Transverse colon (tissue), 4 donors: ENCODE measurements around the gene DROSHA. TPM values are rescaled to one million over a fixed set of nuclear protein-coding genes. Genes with fewer than 3 reads are reported as not detected.

Experiments
- DNase-seq: peaks from one replicate; pipeline ENCODE4 v3.0.0-alpha.2; 2019
- H3K27ac ChIP-seq, 4 donors: fragments of 200-600 bp; sonication (generic); 2 replicates each; pipeline ENCODE4 v1.5.1; 2016 to 2018; ENCODE audit warnings: inconsistent platforms in 4 of 4
- H3K27me3 ChIP-seq: fragments of 200-600 bp; sonication (generic); 2 replicates; pipeline ENCODE4 v1.5.1; 2017; ENCODE audit warnings: inconsistent platforms
- H3K36me3 ChIP-seq, 4 donors: fragments of 200-600 bp; sonication (generic); 2 replicates each; pipeline ENCODE4 v1.5.1; 2017 to 2019; ENCODE audit warnings: inconsistent platforms in 4 of 4
- H3K4me1 ChIP-seq, 4 donors: fragments of 200-600 bp; sonication (generic); 2 replicates each; pipeline ENCODE4 v1.5.1; 2017 to 2020; ENCODE audit warnings: inconsistent platforms in 4 of 4
- H3K4me3 ChIP-seq, 4 donors: fragments of 200-600 bp; sonication (generic); 1 replicate in 1 of 4; 2 replicates in 3 of 4; pipeline versions ENCODE4 v1.5.1 to v1.6.1; 2017 to 2019; ENCODE audit warnings: inconsistent platforms in 4 of 4
- H3K9me3 ChIP-seq, 2 donors: fragments of 200-600 bp; sonication (generic); 2 replicates each; pipeline ENCODE4 v1.5.1; 2017 to 2019; ENCODE audit warnings: inconsistent platforms in 2 of 2
- CTCF ChIP-seq, 5 experiments: fragments of 200-600 bp in 3 of 5; fragments of 450-650 bp in 2 of 5; sonication (generic) in 3 of 5; IDR thresholded peaks; 1 replicate in 2 of 5; 2 replicates in 3 of 5; pipeline ENCODE4 v1.5.1; 2016 to 2017; ENCODE audit warnings: antibody characterized with exemption in 5 of 5, inconsistent platforms in 3 of 5, mild to moderate bottlenecking in 2 of 5, moderate library complexity in 1 of 5
- EP300 ChIP-seq: sonication (generic); formaldehyde crosslinking; IDR thresholded peaks from one replicate; pipeline ENCODE4 v1.6.1; 2017; ENCODE audit warnings: antibody characterized with exemption, low read depth
- POLR2A ChIP-seq: fragments of 450-650 bp; IDR thresholded peaks from one replicate; pipeline ENCODE4 v1.6.1; 2016; ENCODE audit warnings: antibody characterized with exemption, mild to moderate bottlenecking, moderate library complexity
- POLR2AphosphoS5 ChIP-seq, 3 donors: sonication (generic); formaldehyde crosslinking; IDR thresholded peaks; one replicate each; pipeline ENCODE4 v1.6.1; 2016; ENCODE audit warnings: antibody characterized with exemption in 3 of 3
- whole genome bisulfite sequencing, 2 donors: methylation state at CpG; one replicate each; pipeline ENCODE4 v1.1.5; 2018; ENCODE audit warnings: low coverage in 1 of 2; 5-methylcytosine and 5-hydroxymethylcytosine counted together
- in situ Hi-C, 4 donors: fragments of 200-750 bp; cut with MboI; loops; one replicate each; pipeline versions ENCODE4 v1.15.0 to v1.15.1; 2017; ENCODE audit warnings: low sequenced_read_pairs in 3 of 4, low pct_ligation_motif_present in 1 of 4, low pct_unique_long_range_greater_than_20kb in 1 of 4
- intact Hi-C: fragments of 100-400 bp; cut with DNase I; formaldehyde crosslinking; loops from one replicate; pipeline ENCODE4 v1.15.1; 2023; ENCODE audit warnings: low total_unique reads
- total RNA-seq, 4 donors: library from RNA; depleted of rRNA; stranded (reverse); fragments of >200 nt; gene quantifications; one replicate each; pipeline ENCODE4 v1.1.0, GENCODE V29; 2016

DROSHA gene
- total RNA-seq, 4 donors from 2014 or later: 32.2 to 503 (median 47.4) TPM

GRCh38 chr5:31434898-31435297, 97.0 kb downstream of the DROSHA start:
- H3K9me3 ChIP-seq: no peaks in the 10 kb centered on the region
- intact Hi-C loops (no loop called here), in situ Hi-C loops (no loop called here)
- H3K4me3 ChIP-seq: no peak overlapping the region
- no peaks in the 10 kb centered on the region for H3K27me3 ChIP-seq
- H3K4me1 ChIP-seq: no peaks in the 10 kb centered on the region
- H3K36me3 ChIP-seq: peaks cover 0 to 11% (median 0%) of the 10 kb centered on the region in 4 donors
- no peak for DNase-seq
- WGBS, 2 donors: 86 to 100% methylated on average over 2 of the region's 2 CpGs
- no peak overlapping the region for H3K27ac ChIP-seq
- TF ChIP-seq EP300: no peak
- TF ChIP-seq POLR2AphosphoS5 (IDR thresholded peaks at IDR 0.05): no peak
- TF ChIP-seq POLR2A: no peak
- TF ChIP-seq CTCF (IDR thresholded peaks at IDR 0.05): no peak

- Histone ChIP-seq H3K36me3 (peaks cover 0 to 11% (median 3%) of the 10 kb centered on the region in 4 donors), H3K27ac (no peak overlapping the region), H3K4me1 (no peaks in the 10 kb centered on the region), H3K4me3 (no peak overlapping the region), H3K27me3 (no peaks in the 10 kb centered on the region), H3K9me3 (no peaks in the 10 kb centered on the region)
- 89 to 99% methylated on average over 3 of the region's 3 CpGs for WGBS, 2 donors
- intact Hi-C loops: no loop called here
- no peak for DNase-seq
- no peak for TF ChIP-seq POLR2A
- TF ChIP-seq CTCF (IDR thresholded peaks at IDR 0.05): no peak
- TF ChIP-seq POLR2AphosphoS5 (IDR thresholded peaks at IDR 0.05): no peak
- no peak for TF ChIP-seq EP300
- in situ Hi-C loops: no loop called here
Observed at GRCh38 chr5:31433229-31433628, 98.7 kb downstream of the DROSHA start.

- in situ Hi-C loops: no loop called here
- no peak for DNase-seq
Observed at GRCh38 chr5:31427724-31428309, 104.1 kb downstream of the DROSHA start.

More at GRCh38 chr5:31427724-31428309, 104.1 kb downstream of the DROSHA start:
- no peak overlapping the region for H3K4me3 ChIP-seq
- WGBS, 2 donors: 86 to 92% methylated on average over 1 of the region's 1 CpG
- H3K9me3 ChIP-seq: no peaks in the 10 kb centered on the region
- no peak overlapping the region for H3K27ac ChIP-seq
- intact Hi-C loops: no loop called here
- no peaks in the 10 kb centered on the region for H3K27me3 ChIP-seq
- TF ChIP-seq EP300 (no peak), POLR2A (no peak), CTCF (IDR thresholded peaks at IDR 0.05) (no peak), POLR2AphosphoS5 (IDR thresholded peaks at IDR 0.05) (no peak)
- no peaks in the 10 kb centered on the region for H3K4me1 ChIP-seq
- peaks cover 0 to 22% (median 0%) of the 10 kb centered on the region in 4 donors for H3K36me3 ChIP-seq
